ENCODE results near the gene LCLAT1. TPM values are rescaled to one million over a fixed set of nuclear protein-coding genes. Genes with fewer than 3 reads are reported as not detected.

Gene LCLAT1
- total and polyA plus RNA-seq, 8 donors, result 13.1 to 24.9 (median 14.8) TPM

GRCh38 chr2:30653847-30654246, 206.8 kb downstream of the LCLAT1 start:
- no peak for TF ChIP-seq CTCF (IDR thresholded peaks at IDR 0.05)
- Histone ChIP-seq H3K27ac (no peak overlapping the region), H3K27me3 (no peaks in the 10 kb centered on the region), H3K36me3 (no peaks in the 10 kb centered on the region), H3K4me3 (no peak overlapping the region), H3K9me3 (no peaks in the 10 kb centered on the region), H3K4me1 (no peaks in the 10 kb centered on the region)
- no peak for DNase-seq
- intact Hi-C loops (cut with DNase I), result no loop called here
- ATAC-seq, result no peak

GRCh38 chr2:30654404-30654803, 207.4 kb downstream of the LCLAT1 start:
- no peaks in the 10 kb centered on the region for H3K4me1 ChIP-seq
- DNase-seq (no peak), ATAC-seq (no peak)
- H3K9me3 ChIP-seq, result no peaks in the 10 kb centered on the region
- no peak for TF ChIP-seq CTCF (IDR thresholded peaks at IDR 0.05)
- no peaks in the 10 kb centered on the region for H3K27me3 ChIP-seq
- H3K27ac ChIP-seq, result no peak overlapping the region
- no peaks in the 10 kb centered on the region for H3K36me3 ChIP-seq
- H3K4me3 ChIP-seq, result no peak overlapping the region
- intact Hi-C loops (cut with DNase I), result no loop called here

GRCh38 chr2:30655211-30655610, 208.2 kb downstream of the LCLAT1 start:
- Histone ChIP-seq H3K4me1 (no peaks in the 10 kb centered on the region), H3K27ac (no peak overlapping the region), H3K27me3 (no peaks in the 10 kb centered on the region), H3K9me3 (no peaks in the 10 kb centered on the region), H3K36me3 (no peaks in the 10 kb centered on the region), H3K4me3 (no peak overlapping the region)
- intact Hi-C loops (cut with DNase I), result no loop called here
- DNase-seq (no peak), ATAC-seq (no peak)
- no peak for TF ChIP-seq CTCF (IDR thresholded peaks at IDR 0.05)

- Histone ChIP-seq H3K27me3 (no peaks in the 10 kb centered on the region), H3K36me3 (no peaks in the 10 kb centered on the region), H3K4me1 (no peaks in the 10 kb centered on the region), H3K9me3 (no peaks in the 10 kb centered on the region), H3K27ac (no peak overlapping the region), H3K4me3 (no peak overlapping the region)
- DNase-seq, result no peak
- intact Hi-C loops (cut with DNase I), result no loop called here
- TF ChIP-seq CTCF (IDR thresholded peaks at IDR 0.05), result no peak
- no peak for ATAC-seq
Observed at GRCh38 chr2:30655660-30656059, 208.6 kb downstream of the LCLAT1 start.

- intact Hi-C loops (cut with DNase I), result no loop called here
Observed at GRCh38 chr2:30656079-30656478, 209.0 kb downstream of the LCLAT1 start.

More at GRCh38 chr2:30656079-30656478, 209.0 kb downstream of the LCLAT1 start:
- Histone ChIP-seq H3K9me3 (no peaks in the 10 kb centered on the region), H3K27me3 (no peaks in the 10 kb centered on the region), H3K4me1 (no peaks in the 10 kb centered on the region), H3K4me3 (no peak overlapping the region), H3K27ac (no peak overlapping the region), H3K36me3 (no peaks in the 10 kb centered on the region)
- DNase-seq (no peak), ATAC-seq (no peak)
- no peak for TF ChIP-seq CTCF (IDR thresholded peaks at IDR 0.05)
